Activated CD8-positive, alpha-beta memory T cell treated with anti-CD3 and anti-CD28 coated beads, Interleukin-2, amount 50 U/mL, for 24 hours (primary cell): ENCODE data around the gene OLFML2B.
A peak's percentile ranks its signal among the peaks of the same experiment; 100 is the strongest.

Source experiments
- DNase-seq: peaks from one replicate; pipeline ENCODE4 v3.0.0-alpha.2; 2020; ENCODE audit errors: extremely low read depth

OLFML2B gene

GRCh38 chr1:161978011-161978790, 45.5 kb downstream of the OLFML2B start:
- DNase-seq = no peak

- no peak for DNase-seq
These were observed 49.5 kb downstream of the OLFML2B start for GRCh38 chr1:161973924-161974845.

DNA sequence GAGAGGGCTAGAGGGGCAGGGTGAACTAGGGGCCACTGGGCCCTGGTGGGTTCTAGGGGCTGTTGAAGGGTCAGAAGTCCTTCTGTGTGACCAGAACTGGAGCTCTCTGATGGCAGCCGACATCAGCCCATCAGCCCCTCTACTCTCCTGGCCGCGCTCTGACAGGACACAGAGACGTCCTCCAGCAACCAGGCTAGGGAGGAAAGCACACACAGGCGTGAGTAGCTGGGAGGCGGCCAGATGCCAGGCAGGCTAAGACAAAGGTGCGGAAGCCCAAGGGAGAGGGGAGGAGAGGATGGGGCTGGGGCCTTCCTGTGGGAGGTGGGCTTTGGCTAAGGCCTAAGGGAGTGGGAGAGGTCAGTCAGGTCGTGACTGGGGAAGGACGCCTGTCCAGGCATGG, 50.8 kb downstream of the OLFML2B start:
- no peak for DNase-seq

GRCh38 chr1:161970633-161971032, 53.0 kb downstream of the OLFML2B start:
- DNase-seq = no peak

- no peak for DNase-seq
These were observed 53.6 kb downstream of the OLFML2B start for GRCh38 chr1:161970036-161970435.

- no peak for DNase-seq
These were observed 57.6 kb downstream of the OLFML2B start for GRCh38 chr1:161966067-161966466.

GRCh38 chr1:161962091-161962887, 61.4 kb downstream of the OLFML2B start:
- DNase-seq = peak; percentile 9

- no peak for DNase-seq
These were observed 65.2 kb downstream of the OLFML2B start for GRCh38 chr1:161958425-161958824.

- DNase-seq = no peak
These were observed 66.7 kb downstream of the OLFML2B start for GRCh38 chr1:161956930-161957329.

GRCh38 chr1:161956097-161956496, 67.6 kb downstream of the OLFML2B start:
- DNase-seq = no peak

- DNase-seq = no peak
These were observed 68.1 kb downstream of the OLFML2B start for GRCh38 chr1:161955606-161956005.

- no peak for DNase-seq
These were observed 69.2 kb downstream of the OLFML2B start for GRCh38 chr1:161954466-161954865.

GRCh38 chr1:161954050-161954449, 69.6 kb downstream of the OLFML2B start:
- DNase-seq = no peak

DNA sequence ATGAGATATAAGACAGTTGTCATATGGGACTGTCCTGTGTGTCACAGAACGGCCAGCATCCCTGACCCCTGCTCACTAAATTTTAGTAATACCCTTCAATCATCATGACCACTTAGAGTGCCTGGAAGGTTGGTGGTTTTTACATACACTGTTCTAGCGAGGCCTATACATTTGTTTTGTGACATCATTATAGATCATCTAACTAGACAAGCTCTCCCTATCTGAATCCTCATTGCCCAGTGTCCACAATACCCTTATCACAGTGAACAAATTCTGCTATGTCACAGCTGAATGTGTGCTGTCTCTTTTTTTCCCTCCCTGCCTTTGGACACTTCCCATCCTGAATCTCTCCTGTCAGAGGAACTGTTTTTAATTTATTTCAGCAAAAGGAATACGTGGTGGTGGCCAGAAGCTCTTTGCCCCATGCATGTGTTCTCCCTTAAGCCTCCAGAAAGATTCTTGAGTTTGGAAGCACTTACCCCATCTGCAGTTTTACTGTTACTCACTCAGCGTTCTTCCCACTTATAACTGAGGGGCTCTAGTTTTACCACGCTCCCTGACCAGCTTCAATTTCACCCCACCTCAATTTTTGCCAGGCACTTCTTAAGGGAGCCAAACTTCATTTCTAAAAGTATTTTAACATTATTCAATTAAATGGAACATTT, 70.3 kb downstream of the OLFML2B start:
- no peak for DNase-seq

DNA sequence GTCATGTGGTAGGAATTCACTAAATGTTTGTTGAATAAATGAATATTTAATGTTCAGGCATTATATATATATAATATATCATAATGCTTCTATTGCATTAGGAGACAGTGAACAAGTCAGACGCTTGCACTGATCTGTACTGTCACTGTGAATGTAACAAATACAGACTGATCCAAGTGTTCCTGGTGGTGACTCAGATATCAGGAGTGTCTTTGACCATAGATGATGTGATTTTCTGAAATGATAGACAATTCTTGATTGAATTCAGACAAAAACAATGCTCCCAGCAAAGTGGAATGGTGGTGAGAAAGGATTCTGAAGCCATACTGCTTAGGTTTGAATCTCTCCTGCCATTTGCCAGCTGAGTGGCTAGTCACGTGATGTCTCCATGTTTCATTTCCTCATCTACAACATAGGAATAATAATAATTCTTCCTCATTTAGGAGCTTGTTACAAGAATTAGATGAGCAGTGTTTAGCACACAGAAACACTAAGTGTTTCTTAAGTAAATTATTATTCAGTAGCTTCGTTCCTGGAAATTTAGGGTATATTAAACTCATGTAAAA, 71.0 kb downstream of the OLFML2B start:
- DNase-seq = no peak

- DNase-seq = no peak
These were observed 72.0 kb downstream of the OLFML2B start for GRCh38 chr1:161951646-161952045.

- DNase-seq = no peak
These were observed 73.3 kb downstream of the OLFML2B start for GRCh38 chr1:161950377-161950776.

- DNase-seq = no peak
These were observed 74.1 kb downstream of the OLFML2B start for GRCh38 chr1:161949548-161949947.

GRCh38 chr1:161948435-161948834, 75.2 kb downstream of the OLFML2B start:
- DNase-seq = no peak

DNA sequence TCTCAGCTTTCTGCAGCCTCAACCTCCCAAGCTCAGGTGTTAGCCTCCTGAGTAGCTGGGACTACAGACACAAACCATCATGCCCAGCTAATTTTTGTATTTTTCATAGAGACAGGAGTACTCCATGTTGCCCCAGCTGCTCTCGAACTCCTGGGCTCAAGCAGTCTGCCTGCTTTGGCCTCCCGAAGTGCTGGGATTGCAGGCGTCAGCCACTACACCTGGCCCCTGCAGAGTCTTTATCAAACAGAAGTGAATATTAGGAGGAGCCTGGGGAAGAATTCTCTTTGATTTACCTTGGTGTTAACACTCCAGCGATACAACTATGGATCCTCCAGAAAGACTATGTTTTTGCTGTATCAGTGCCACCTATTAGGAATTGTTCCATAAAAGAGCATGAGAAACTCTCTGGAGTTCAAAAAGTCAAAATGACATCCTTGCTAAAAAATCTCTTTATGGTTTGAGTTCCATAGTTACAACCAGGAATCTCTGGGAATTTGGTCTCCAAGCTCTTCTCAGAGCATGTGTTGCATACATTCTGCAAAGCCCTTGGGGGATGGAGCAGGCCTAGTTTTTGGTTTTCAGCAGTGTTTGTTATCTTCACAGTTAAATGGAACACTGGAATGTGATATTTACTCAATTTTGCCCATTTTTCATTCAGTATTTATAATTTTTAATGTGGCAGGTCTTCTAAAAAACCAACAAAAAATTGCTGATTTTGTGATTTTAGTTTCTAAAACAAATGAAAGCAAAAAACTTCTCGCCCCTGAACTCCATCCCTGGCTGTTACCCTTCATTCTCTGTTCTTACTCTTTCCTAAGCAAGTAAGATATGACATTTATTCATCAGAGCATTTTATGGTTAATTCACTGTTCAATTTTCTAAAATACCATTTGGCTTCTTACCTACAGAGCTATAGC, 77.3 kb downstream of the OLFML2B start:
- DNase-seq = no peak
